Breast epithelium (tissue), 3 donors: ENCODE data around the gene ESYT2.

ENCODE experiments used
- POLR2A ChIP-seq: fragments of 450-650 bp; IDR thresholded peaks from one replicate; pipeline ENCODE4 v1.6.1; 2016; ENCODE audit warnings: antibody characterized with exemption, mild to moderate bottlenecking, moderate library complexity
- POLR2AphosphoS5 ChIP-seq, 3 donors: sonication (generic); formaldehyde crosslinking; IDR thresholded peaks; one replicate each; pipeline ENCODE4 v1.6.1; 2017; ENCODE audit warnings: antibody characterized with exemption in 3 of 3
- TF ChIP-seq, protein P1 (sequence below), 3 donors: fragments of 450-650 bp; IDR thresholded peaks; one replicate each; pipeline ENCODE4 v1.5.1; 2016 to 2017; ENCODE audit warnings: antibody characterized with exemption in 3 of 3, mild to moderate bottlenecking in 3 of 3, moderate library complexity in 3 of 3

DNA sequence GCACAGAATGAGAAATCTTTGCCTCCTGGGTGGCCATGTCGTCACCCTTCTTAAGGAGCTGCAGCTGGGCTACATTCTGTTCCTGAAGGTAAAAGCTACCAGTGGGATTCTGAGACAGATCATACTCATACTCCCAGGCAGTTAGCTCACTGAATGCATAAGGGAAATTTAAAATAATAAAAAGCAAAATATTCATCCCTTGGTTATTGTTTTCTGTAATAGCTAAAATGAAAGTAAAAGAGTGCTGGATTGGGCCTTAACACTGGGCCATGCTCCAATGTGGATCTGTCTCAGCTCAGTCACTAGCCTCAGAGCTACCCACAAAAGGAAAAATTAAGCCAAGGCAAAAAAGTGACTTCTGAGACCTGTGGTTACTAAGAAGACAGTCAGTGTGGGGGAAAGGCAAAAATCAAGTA, 18.1 kb upstream of the ESYT2 start:
- TF ChIP-seq, protein P1, sequence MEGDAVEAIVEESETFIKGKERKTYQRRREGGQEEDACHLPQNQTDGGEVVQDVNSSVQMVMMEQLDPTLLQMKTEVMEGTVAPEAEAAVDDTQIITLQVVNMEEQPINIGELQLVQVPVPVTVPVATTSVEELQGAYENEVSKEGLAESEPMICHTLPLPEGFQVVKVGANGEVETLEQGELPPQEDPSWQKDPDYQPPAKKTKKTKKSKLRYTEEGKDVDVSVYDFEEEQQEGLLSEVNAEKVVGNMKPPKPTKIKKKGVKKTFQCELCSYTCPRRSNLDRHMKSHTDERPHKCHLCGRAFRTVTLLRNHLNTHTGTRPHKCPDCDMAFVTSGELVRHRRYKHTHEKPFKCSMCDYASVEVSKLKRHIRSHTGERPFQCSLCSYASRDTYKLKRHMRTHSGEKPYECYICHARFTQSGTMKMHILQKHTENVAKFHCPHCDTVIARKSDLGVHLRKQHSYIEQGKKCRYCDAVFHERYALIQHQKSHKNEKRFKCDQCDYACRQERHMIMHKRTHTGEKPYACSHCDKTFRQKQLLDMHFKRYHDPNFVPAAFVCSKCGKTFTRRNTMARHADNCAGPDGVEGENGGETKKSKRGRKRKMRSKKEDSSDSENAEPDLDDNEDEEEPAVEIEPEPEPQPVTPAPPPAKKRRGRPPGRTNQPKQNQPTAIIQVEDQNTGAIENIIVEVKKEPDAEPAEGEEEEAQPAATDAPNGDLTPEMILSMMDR (IDR thresholded peaks at IDR 0.05) = no peak
- TF ChIP-seq POLR2AphosphoS5 (IDR thresholded peaks at IDR 0.05) (no peak), POLR2A (no peak)
